ENCODE measurements around the gene CIDEA.

- TF ChIP-seq GABPA (IDR thresholded peaks at IDR 0.05; ENCODE audit: low read depth) (no peak), CTCF (IDR thresholded peaks at IDR 0.05; ENCODE audit: insufficient read depth, low read length) (no peak), POLR2AphosphoS5 (IDR thresholded peaks at IDR 0.05; ENCODE audit: low read depth) (no peak), SPI1 (IDR thresholded peaks at IDR 0.05; ENCODE audit: borderline replicate concordance, low read depth) (no peak)
These were observed 67.2 kb downstream of the CIDEA start for GRCh38 chr18:12321333-12321732.

All from HL-60 (cell line).